Amygdala (tissue), 56 donors: Measurements from ENCODE around the gene TNC.
A peak's percentile ranks its signal among the peaks of the same experiment; 100 is the strongest.

Source experiments
- DNase-seq, 56 donors: peaks; one replicate each; lab custom pipeline; 2025; lab: John Stamatoyannopoulos, UW

TNC gene

DNA sequence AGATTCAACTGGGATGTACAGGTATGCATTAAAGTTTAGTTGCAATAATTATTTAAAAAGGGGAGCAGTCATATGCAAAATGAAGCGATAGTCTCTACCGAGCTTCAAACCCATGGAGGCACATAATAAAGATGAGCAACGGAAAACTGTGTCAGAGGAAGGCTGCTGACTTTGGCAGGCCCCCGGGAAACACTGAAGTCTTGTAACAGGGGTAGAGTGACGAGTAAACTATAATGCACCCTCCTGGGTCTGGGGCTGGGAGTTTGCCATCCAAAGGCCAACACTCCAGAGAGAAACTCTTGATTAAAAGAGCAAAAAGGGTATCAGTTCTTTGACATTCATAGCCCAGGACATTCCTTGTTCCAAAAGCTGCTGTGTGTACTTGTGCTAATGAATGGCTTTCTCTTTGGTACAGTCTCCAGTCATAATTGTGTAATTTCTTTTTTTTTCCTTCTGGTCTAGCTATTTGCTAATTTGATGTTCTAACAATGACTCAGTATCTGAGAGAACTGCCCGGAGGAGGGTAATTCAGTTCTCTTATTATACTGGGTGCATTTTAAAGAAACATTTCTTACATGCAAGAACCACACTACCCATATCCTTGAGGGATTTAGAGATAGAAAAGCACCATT lies 59.2 kb downstream of the TNC start:
- DNase-seq: no peak

DNA sequence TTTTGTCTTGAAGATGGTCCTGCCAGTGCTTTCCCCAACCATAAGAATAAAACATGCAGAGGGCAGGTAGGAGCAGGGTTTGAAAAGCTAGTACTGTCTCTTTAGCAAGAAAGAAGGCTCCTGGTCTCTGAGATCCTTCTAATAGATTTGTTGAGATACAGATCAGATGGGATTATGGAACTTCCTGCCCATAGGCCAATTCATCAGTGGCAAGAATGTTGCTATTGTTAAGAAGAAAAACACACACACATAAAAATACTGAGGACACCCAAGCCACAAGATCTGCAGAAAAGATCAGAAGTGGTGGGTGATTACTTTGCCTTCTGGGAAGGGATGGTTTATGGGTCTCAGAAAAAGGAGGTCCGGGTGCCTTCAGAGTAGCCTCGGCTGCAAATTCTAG lies 59.8 kb downstream of the TNC start:
- DNase-seq: no peak

DNA sequence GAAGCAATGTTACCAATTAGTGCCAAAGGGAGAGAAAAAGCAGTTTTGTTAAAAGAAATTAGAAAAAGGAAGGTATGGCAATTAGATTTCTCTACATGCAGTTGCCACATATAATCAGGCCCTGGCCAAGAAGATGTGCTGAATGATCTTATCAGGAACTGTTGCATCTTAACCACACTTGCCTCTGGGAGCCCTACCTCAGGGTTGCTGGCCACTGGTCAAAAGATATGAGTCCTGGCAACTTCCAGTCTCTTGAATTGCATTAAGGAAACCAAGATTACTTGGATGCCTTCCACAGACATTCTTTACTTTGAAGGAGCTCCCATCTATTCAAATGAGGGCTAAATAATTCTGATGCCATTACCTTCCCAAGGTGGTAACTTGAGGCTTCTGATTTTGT lies 60.4 kb downstream of the TNC start:
- no peak for DNase-seq

DNA sequence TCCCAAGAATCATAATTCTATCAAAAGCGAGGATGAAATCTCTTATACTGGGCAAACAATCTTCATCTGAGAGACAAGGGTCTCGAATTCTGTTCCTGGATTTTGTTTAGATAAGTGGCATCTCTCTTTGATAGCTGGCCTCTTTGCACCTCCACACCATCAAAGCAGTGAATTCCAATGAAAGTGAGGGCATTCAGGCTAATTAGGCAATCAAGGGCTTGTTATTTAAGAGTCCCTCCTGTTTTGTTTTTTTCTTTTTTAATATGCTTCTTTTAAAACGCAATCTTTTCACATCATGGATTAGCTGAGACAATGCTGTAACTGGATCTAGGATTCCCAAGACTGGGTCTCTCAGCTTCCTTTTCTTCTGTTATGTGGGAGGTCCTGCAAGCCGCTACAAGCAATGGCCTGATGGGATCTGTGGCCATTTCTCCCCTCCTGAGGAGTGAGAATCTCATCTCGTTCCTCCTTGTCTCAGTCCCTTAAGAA lies 67.9 kb downstream of the TNC start:
- no peak for DNase-seq

DNA sequence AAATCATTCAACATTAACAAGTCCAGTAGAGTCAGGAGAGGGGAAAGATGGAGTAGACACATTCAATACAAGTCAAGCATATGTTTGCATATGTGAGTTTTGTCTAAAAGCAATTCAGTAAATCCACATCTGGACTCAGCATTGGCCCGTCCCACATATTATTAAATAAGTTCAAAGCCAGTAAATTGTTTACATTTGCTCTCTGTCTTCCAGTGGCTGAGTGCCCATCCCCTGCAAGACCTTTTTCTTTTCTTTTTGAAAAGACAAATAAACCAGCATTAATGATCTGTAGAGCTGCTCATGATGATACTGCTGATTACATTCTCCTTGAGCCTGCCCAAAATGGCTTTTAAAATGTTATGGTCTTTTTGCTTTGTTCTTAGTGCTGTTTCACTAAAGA lies 71.1 kb downstream of the TNC start:
- DNase-seq: no peak

DNA sequence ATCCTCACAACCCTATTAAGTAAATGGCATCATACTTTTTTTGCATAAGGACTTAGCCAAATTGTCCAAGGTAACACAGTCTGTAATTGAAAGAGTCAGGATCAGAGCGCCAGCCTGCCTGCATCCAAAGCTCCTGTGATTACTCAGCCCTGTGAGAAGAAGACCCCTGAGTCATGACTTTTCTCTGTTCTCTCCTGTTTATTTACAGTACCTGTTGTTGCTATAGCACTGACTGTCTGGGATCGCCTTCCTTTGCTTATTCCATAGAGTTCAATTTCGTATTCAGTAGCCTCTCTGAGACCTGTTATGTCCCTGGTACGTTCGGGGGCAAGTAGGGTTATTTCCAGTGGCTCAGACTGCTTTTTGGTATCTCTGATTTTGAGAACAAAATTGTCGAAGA lies 71.8 kb downstream of the TNC start:
- DNase-seq: no peak

DNA sequence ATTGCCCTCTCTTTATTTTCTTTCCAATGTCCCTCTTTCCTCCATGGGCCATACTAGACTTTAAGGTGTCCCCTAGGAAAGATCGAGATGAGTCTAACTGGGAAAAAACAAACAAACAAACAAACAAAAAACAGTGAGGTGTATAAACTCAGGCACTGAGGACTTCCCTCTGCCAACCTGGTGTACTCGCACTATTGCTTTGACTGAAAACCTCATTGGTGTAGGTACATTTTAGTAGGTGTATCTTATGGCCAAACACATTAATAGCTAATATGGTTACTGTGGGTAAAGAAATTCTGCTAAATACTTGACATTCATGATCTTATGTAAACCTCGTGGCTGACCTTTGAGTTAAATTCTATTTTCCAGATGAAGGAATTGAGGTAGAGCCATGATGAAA lies 74.3 kb downstream of the TNC start:
- DNase-seq: no peak

DNA sequence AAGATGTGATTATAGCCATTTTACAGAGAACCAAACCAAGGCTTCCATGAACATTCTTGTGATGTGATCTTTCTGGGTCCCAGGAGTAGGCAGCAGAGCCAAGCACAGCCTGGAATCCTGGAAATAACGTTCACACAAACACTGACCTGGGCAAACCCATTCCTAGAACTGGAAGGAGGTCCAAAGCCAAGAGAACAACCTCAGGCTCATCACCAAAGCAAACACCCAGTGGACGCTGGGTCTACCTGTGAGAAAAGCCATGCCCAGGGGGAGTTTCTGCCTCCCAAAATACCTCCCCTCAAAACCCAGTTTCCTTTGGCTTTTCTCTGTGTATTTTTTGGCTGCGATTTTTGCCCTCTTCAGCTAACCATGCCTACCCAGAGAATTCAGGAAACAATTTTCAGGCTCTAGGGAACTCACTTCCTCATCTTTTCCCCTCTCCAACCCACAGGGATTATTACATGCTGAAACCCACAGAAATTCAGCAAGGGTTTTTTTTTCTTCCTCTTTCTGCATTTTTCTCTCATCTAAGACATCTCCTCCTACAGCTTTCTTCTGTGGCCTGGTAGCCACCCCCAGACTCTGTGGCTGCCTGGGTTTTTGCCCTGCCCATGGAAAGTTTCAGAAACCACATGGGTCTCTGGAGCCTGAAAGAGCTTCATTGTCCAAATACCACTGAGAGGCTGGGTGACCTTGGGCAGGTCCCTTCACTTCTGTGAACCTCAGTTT lies 75.0 kb downstream of the TNC start:
- no peak for DNase-seq

DNA sequence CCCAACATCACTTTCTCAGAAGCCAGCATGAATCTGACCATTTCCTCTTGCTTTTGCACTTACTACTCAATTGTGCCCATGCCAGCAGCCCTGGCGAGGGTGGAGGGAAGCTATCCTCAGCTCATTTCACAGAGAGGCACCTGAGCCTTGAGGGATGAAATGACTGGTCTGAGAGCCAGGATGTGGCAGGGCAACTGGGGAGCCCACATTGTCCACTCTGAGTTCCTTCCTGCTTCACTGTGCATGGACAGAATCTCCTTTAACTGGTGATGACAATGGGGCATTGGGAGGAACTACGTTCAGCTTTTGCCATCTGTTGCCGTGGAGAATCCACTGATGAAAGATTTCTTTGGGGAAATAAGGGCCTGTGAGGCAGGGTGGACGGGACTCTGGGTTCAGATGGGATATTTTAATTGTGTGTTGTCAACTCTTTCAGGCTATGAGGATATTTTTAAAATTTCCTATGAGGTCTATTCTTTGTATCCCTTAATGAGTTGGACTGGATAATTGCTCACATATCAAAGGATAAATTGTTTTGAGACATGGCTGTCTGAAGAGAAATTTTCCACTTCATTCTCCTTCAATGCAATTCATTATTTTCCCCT lies 78.3 kb downstream of the TNC start:
- peak in 3 of 56 donors; percentile 6 to 42 (median 16) for DNase-seq

DNA sequence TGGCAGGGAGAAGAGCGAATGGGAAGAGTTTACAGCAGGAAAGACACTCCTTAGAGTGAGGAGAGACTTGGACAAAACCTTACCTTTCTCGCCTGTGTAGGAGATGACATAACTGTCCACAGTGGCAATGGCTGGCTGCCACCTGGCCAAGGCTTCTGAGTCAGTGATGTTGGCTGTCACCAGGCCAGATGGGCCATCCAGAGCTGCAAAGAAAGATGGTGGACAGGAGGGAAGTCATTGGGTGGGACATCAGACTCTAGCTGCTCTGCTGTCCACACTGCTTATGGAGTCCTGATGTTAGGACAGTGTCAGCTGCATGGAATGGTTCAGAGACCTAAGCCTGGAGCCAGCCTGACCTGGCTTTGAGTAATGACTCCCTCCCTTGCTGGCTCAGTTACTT lies 79.8 kb downstream of the TNC start:
- no peak for DNase-seq

DNA sequence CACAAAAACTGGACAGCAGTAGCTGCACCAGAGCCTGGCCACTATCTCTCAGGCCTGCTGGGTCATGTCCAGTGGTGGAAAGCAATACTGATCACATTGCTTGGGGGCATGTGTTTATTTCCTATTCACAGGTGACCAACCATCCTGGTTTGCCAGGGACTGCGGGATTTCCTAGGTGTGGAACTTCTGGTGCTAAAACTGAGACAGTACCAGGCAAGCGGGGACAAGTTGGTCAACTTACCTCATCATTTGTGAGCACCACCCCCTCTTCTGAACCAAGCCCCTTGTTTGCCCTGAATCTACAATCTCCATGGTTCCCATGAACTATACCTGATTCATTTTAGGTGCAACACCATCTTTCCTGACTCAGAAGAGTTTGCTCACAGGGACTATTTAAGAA lies 81.3 kb downstream of the TNC start:
- DNase-seq: no peak

DNA sequence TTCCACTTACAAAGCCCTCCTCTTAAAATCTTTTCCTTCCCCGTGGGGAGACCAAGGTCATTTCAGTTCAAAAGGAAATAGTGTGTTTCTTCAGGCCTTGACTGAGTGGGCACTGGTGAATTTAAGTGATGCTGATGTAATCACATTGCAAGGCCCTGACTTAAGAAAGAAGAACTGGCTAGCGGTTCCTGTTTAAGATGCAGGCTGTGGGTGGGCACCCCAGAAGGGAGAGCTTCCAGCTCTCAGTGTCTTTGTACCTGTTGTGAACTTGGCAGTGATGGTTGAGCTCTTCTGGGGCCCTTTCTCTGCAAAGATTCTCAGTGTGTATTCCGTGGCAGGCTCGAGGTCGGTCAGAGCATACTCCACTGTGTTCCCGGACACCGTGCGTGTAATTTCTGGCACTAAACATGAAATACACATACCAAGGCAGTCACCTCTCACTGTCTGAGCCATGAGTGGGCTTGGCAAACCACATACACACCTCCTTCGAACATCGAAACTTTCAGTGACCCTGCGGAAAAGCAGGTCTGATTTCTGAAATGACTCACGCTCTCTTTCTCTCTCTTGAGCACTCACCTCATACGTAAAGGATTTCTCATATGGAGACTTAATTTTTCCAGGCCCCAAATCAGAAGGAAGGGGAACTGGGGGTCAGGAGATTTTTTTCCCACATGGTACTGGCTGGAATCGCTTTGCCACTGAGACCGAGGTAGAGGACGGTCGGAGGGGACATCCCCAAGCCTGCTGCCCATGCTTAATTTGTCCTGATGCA lies 81.9 kb downstream of the TNC start:
- DNase-seq: peak in 6 of 56 donors; percentile 3 to 27 (median 8)

DNA sequence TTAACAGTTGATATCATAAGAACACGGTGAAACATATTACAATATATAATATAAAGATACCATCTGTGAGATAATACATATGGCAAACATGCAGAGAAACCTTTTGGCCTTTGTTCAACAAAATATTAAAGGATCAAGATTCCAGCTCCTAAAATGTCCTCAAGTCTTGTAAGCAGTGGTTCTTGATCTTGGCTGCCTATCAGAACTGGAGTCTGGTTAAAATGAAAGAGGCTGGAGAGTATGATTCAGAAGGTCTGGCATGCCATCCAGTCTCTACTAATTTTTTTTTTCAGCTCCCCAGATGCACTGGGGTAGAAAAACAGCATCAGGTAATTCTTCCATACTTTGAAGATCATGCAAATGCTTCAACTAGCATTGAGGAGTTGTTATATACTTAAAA lies 83.2 kb downstream of the TNC start:
- no peak for DNase-seq

DNA sequence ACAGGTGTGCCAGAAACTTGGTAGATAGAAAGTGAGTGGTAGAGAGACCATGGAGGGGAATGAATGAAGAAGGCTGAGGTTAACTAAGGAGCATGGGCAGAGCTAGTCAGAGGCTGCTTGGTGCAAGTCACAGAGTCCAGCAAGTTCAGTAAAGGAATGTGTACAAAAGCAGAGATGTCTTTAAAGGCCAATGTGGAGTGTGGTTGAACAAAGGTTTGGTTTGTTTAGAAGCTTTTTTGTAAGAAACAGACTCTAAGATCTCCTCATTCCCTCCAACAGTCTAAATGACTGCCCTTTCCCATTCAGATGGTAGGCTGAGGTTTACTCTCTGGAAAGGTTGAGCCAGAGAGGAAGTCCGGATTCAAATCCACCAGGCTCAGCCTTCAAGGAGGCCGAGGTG lies 84.2 kb downstream of the TNC start:
- DNase-seq: no peak

DNA sequence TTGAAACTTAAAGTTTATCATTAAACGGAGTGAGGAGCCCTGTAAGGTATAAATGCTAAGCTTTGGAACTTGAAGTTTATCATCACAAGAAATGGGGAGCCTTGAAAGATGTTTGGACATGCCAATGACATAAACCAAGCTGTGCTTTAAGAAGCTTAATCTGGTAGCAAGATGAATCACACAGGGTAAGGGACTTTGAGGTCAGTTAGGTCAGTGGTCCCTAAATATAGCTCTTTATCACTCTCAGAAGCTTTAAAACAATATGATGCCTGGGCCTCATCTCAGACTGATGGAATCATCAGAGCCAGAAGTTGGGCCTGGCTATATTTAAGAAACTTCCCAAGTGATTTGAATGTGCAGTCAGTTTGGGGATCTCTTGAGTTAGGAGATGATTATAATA lies 85.7 kb downstream of the TNC start:
- no peak for DNase-seq

DNA sequence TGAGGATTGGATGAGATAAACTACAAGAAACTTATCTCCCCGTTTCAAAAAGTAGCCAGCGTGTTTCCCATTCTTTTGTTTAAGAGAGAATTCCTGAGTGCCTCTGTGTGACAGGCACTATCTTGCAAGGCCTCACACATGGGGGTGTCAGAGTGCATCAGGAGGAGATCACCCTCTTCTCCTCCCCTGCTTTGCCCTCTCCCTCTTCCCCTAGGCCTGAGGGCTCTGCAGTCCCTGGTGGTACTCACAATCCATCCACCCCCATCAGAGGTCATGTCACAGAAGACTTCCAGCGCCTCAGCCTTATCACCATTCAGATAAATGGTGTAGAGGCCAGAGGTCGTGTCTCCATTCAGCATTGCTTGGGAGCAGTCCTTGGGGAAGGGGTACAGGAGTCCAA lies 88.0 kb downstream of the TNC start:
- no peak for DNase-seq

DNA sequence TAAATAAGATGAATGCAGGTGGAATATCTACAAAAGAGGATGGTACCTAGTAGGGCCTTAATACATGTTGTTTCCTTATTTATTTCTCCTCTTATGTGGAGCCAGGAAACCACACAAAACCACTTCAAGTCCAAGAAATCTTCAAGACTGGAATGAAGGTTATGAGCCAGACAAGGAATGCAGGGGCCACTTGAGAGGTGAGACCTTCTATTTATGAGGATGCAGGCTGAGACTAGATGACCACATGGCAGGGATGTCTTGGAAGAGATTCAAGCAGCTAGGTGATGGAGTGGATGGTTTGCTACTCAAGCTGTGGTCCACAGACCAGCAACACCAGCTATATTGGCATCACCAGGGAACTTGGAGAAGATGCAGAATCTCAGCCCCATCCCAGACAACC lies 92.2 kb downstream of the TNC start:
- no peak for DNase-seq

DNA sequence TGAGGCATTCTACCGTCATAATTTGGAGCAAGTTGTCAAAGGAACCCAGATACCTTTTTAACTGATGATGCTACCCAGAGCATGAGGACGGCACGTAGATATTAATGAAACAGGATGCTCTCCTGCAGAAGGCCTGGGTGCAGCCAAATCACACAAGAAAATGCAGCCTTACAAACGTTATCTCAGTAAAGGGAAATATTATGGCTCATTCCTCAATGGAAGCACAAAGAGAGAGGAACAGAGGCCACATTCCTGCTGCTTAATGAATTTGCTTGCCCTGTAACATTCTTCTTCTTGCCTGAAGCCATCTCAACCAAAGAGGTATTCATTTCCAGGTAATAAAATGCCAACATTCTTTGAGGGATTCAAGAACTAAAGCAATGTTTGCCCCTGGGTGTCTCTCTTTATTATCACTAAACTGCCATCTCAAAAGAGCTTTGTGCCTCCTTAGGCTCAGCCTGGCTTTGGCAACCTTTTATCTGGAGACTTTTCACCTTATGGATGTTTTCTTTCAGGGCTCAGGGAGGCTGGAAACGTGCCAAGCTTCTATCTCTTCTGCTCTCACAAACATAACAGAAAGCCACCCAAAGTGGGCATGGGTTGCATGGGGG lies 92.9 kb downstream of the TNC start:
- DNase-seq: no peak

DNA sequence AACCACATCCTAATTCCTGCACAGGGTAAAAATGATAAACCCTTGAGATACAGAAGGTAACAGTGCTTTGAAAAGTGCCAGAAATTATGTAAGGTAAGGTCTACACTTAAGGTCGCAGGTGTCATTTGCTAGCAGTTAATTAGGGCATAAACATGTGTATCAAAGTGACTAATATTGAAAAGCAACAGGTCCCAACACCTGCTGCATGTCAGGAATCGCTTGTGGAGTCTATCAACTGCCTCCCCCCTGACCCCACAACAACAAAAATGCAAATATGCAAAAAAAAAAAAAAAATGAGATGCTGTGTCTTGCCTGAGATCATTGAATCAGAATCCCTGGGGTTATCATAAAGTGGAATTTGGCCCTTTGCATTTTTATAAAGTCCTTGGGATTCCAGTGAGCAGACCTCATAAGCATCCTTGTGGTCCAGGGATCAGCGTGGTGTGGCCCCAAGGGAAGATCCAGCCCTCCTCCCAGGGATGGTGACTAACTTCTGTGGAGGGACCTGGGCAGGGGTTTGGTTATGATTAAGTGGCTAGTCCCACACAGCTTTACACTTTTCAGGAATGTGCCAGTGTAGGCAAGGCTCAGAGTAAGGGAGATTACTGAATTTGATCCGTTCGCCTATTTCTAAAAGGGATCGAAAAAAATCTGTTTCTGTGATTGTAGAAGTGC lies 95.1 kb downstream of the TNC start:
- DNase-seq: no peak
